ENCODE data around the gene PLEKHN1. TPM values are rescaled to one million over a fixed set of nuclear protein-coding genes. Genes with fewer than 3 reads are reported as not detected.

PLEKHN1 gene
- total RNA-seq, 4 donors from 2014 or later: 0.17 to 0.50 (median 0.19) TPM; not detected in 1

- intact Hi-C loops (cut with DNase I): no loop called here
- Histone ChIP-seq H3K27me3 (no peaks in the 10 kb centered on the region), H3K36me3 (peaks cover 60 to 86% (median 84%) of the 10 kb centered on the region in 4 donors), H3K4me1 (peaks cover 16 to 33% (median 23%) of the 10 kb centered on the region in 4 donors), H3K9me3 (no peaks in the 10 kb centered on the region), H3K27ac (replicated peaks in 1 of 4) (no peak overlapping the region), H3K4me3 (no peak overlapping the region)
- DNase-seq (ENCODE audit: extremely low spot score): no peak
- 85% methylated on average over 21 of the region's 32 CpGs for WGBS
- TF ChIP-seq POLR2AphosphoS5 (IDR thresholded peaks at IDR 0.05): no peak
- TF ChIP-seq EP300 (IDR thresholded peaks at IDR 0.05): no peak
- TF ChIP-seq POLR2A (IDR thresholded peaks at IDR 0.05; ENCODE audit: low read depth): no peak
- no peak for TF ChIP-seq CTCF (IDR thresholded peaks at IDR 0.05)
Observed at GRCh38 chr1:953524-954320, 12.6 kb upstream of the PLEKHN1 start.

- no peak for DNase-seq (ENCODE audit: extremely low spot score)
- no peak for TF ChIP-seq POLR2AphosphoS5 (IDR thresholded peaks at IDR 0.05)
- no peak for TF ChIP-seq CTCF (IDR thresholded peaks at IDR 0.05)
- TF ChIP-seq EP300 (IDR thresholded peaks at IDR 0.05): no peak
- TF ChIP-seq POLR2A (IDR thresholded peaks at IDR 0.05; ENCODE audit: low read depth): no peak
- WGBS: 84% methylated on average over 13 of the region's 13 CpGs
- H3K36me3 ChIP-seq: peaks cover 58 to 74% (median 72%) of the 10 kb centered on the region in 4 donors
- H3K4me1 ChIP-seq: peaks cover 23 to 41% (median 30%) of the 10 kb centered on the region in 4 donors
- H3K9me3 ChIP-seq: no peaks in the 10 kb centered on the region
- no peak overlapping the region for H3K4me3 ChIP-seq
- no peaks in the 10 kb centered on the region for H3K27me3 ChIP-seq
- H3K27ac ChIP-seq (replicated peaks in 1 of 4): no peak overlapping the region
- intact Hi-C loops (cut with DNase I): no loop called here
Observed at GRCh38 chr1:954927-955326, 11.4 kb upstream of the PLEKHN1 start.

GRCh38 chr1:955474-955873, 10.8 kb upstream of the PLEKHN1 start:
- no peak overlapping the region for H3K4me3 ChIP-seq
- no peaks in the 10 kb centered on the region for H3K27me3 ChIP-seq
- no peak for TF ChIP-seq EP300 (IDR thresholded peaks at IDR 0.05)
- no peak for TF ChIP-seq POLR2AphosphoS5 (IDR thresholded peaks at IDR 0.05)
- TF ChIP-seq CTCF (IDR thresholded peaks at IDR 0.05): no peak
- no peak for TF ChIP-seq POLR2A (IDR thresholded peaks at IDR 0.05; ENCODE audit: low read depth)
- 71% methylated on average over 6 of the region's 6 CpGs for WGBS
- H3K4me1 ChIP-seq: peaks cover 25 to 45% (median 35%) of the 10 kb centered on the region in 4 donors
- intact Hi-C loops (cut with DNase I): no loop called here
- no peaks in the 10 kb centered on the region for H3K9me3 ChIP-seq
- no peak overlapping the region for H3K27ac ChIP-seq (replicated peaks in 1 of 4)
- H3K36me3 ChIP-seq: peaks cover 58 to 68% (median 67%) of the 10 kb centered on the region in 4 donors
- DNase-seq (ENCODE audit: extremely low spot score): no peak

- WGBS: 90% methylated on average over 11 of the region's 11 CpGs
- TF ChIP-seq CTCF (IDR thresholded peaks at IDR 0.05) (no peak), POLR2A (IDR thresholded peaks at IDR 0.05; ENCODE audit: low read depth) (no peak), EP300 (IDR thresholded peaks at IDR 0.05) (no peak), POLR2AphosphoS5 (IDR thresholded peaks at IDR 0.05) (no peak)
- Histone ChIP-seq H3K4me1 (peaks cover 29 to 55% (median 43%) of the 10 kb centered on the region in 4 donors), H3K4me3 (no peak overlapping the region), H3K9me3 (no peaks in the 10 kb centered on the region), H3K27ac (replicated peaks in 1 of 4) (no peak overlapping the region), H3K27me3 (no peaks in the 10 kb centered on the region), H3K36me3 (peaks cover 50 to 57% (median 55%) of the 10 kb centered on the region in 4 donors)
- intact Hi-C loops (cut with DNase I): no loop called here
- no peak for DNase-seq (ENCODE audit: extremely low spot score)
Observed at GRCh38 chr1:956636-957035, 9.6 kb upstream of the PLEKHN1 start.
